ENCODE results near the gene CYP46A1.

DNA sequence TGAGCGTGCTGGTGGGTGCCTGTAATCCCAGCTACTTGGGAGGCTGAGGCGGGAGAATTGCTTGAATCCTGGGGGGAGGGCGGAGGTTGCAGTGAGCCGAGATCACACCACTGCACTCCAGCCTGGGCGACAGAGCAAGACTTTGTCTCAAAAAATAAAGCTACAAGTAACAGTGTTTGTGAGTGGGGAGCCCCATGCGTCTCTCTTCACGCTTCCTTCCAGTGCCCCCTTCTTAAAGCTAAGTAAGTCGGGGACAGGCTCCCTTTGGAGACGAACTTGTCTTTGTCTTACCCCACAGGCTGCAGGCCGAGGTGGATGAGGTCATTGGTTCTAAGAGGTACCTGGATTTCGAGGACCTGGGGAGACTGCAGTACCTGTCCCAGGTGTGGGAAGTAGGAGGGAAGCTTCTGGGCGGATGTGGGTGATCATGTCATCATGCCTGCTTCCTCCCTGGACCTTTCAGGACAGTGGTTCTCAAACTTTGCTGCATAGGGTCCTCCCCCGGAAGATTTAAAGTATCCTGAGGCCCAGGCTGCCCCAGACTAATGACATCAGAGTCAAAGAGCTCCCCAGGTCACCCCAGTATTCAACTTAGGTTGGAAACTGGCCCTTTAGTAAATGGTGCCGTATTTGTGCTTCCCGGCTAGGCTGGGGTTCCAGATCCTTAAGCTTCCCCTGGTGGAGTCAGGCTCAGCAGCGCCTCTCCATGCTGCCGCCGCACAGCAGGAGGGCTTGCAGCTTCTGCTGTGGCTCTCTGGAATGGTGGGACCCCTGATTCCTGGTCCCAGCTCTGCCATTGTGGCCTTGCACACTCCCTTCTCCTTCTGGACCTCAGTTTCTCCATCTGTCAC is 37.1 kb downstream of the CYP46A1 start:
- TF ChIP-seq TAF1 (IDR thresholded peaks at IDR 0.05; ENCODE audit: low read depth, low read length) (no peak), POLR2AphosphoS5 (IDR thresholded peaks at IDR 0.05; ENCODE audit: low read depth, low read length) (no peak), POLR2A (IDR thresholded peaks at IDR 0.05; ENCODE audit: low read depth, low read length) (no peak), SPI1 (IDR thresholded peaks at IDR 0.05; ENCODE audit: low read depth, low read length) (no peak)
